Limb (tissue), 2 donors: ENCODE measurements around the gene TINAG.
A peak's percentile ranks its signal among the peaks of the same experiment; 100 is the strongest.
"Not testable (repeated sequence)": the region's sequence is repeated elsewhere in the genome, so short reads cannot be mapped to it uniquely, and the experiment has no call there.

ENCODE experiments used
- DNase-seq, 2 donors: peaks; one replicate each; pipeline ENCODE4 v3.0.0-alpha.2; 2016; ENCODE audit errors: extremely low spot score in 2 of 2

TINAG gene

DNA sequence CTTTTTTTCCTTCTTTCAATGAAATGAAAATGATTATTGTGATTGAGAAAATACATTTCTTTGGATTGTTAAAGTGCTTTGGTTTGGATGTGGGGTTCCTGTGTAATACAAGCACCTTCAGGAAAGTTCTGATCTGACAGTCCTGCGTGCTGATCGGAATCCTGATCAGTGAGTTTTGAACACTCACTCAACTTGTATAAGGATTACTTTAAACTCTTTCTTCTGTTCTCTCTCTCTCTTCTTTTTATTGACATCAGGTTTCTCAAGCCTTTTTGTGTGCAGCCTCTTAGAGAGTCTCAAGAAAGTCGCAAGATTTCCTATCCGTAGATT is 710 bp downstream of the TINAG start:
- DNase-seq, result no peak

- DNase-seq, result no peak
These were observed 2.3 kb downstream of the TINAG start for GRCh38 chr6:54310377-54311152.

GRCh38 chr6:54315656-54316055 is 7.4 kb downstream of the TINAG start:
- no peak for DNase-seq

GRCh38 chr6:54320871-54321270 is 12.6 kb downstream of the TINAG start:
- DNase-seq, result no peak

DNA sequence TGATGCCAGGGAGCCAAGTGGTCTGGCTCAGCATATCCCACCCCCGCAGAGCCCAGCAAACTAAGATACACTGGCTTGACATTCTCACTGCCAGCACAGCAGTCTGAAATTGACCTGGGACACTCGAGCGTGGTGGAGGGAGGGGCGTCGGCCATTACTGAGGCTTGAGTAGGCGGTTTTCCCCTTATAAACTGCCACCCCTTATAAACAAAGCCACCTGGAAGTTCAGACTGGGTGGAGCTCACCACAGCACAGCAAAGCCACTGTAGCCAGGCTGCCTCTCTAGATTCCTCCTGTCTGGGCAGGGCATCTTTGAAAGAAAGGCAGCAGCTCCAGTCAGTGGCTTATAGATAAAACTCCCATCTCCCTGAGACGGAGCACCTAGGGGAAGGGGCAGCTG is 19.4 kb downstream of the TINAG start:
- DNase-seq, result no peak

- not testable (repeated sequence) for DNase-seq
These were observed 23.3 kb downstream of the TINAG start for GRCh38 chr6:54331571-54331970.

GRCh38 chr6:54335871-54336270 is 27.6 kb downstream of the TINAG start:
- DNase-seq, result peak in 1 of 2 donors; percentile 10

GRCh38 chr6:54353975-54354374 is 45.7 kb downstream of the TINAG start:
- DNase-seq, result no peak

- no peak for DNase-seq
These were observed 46.4 kb downstream of the TINAG start for GRCh38 chr6:54354608-54355007.

- DNase-seq, result no peak
These were observed 48.9 kb downstream of the TINAG start for GRCh38 chr6:54357141-54357540.

DNA sequence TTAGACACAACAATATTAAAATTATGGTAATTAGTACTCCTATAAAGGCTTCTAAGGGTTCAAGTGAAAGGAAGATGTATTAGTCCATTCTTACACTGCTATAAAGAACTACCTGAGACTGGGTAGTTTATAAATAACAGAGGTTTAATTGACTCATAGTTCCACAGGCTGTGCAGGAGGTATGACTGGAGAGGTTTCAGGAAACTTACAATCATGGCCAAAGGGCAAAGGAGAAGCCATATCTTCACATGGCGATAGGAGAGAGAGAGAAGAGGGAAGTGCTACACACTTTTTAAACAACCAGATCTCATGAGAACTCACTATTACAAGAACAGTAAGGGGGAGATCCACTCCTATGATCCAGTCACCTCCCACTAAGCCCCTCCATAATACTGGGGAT is 52.9 kb downstream of the TINAG start:
- no peak for DNase-seq

DNA sequence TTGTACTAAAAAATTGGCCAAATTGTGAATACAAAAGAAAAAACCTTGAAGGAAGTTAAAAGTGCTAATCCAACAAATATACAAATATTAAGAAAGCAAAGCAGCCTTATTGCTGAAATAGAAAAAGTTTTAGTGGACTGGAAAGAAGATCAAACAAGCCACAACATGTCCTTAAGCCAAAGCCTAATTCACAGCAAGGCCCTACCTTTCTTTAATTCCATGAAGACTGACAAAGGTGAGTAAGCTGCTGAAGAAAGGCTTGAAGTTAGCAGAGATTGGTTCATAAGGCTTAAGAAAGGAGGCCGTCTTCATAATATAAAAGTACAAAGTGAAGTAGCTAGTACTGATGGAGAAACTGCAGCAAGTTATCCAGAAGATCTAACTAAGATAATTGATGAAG is 53.5 kb downstream of the TINAG start:
- no peak for DNase-seq

DNA sequence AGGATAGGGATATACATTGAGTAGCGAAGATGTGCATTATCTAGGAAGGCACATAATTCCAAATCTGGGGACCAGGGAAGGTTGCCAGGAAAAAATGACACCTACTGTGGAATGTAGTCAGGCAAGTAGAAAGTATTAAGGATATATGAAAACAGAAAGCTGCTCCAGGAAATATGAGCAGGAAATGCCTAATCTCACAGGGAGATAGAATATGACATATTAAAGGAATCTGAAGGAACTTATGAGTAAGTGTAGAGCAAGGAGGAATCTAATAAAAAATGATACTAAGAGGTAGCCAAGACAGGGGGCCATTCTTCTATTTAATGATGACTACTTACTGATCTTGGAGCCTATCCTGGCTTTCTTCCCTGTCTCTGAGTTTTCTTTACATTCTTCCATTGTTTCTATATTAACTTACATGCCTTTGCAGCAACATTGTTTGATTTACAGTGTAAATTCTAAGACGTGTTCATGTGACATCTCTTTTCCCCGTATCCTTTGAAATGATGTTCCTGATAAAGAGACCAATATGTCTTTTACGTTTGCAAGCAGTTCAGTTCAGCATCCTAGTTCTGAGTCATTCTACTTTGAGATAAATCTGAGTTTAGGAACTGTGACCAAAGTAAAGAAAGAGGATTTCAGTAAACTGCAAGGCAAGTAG is 58.6 kb downstream of the TINAG start:
- DNase-seq, result peak in 1 of 2 donors; percentile 3

DNA sequence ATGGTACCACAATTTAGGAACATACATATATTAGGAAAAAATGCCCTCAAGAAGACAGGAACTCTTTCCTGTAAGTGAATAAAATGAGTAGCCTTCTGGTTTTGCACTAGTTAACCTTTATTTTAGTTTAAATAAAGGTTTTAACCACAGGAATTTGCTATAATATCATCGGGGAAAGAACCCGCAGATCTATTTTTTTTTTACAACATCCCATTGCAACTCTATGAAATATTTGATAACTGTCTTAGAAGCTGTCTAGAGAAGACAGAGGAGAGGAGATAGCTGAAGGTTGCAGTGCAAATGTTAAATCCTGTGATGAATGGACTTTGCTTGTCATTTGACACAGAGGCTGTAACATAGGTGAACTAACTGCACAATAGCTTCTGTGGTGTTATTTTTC is 69.5 kb downstream of the TINAG start:
- no peak for DNase-seq

GRCh38 chr6:54386295-54386694 is 78.1 kb downstream of the TINAG start:
- no peak for DNase-seq

DNA sequence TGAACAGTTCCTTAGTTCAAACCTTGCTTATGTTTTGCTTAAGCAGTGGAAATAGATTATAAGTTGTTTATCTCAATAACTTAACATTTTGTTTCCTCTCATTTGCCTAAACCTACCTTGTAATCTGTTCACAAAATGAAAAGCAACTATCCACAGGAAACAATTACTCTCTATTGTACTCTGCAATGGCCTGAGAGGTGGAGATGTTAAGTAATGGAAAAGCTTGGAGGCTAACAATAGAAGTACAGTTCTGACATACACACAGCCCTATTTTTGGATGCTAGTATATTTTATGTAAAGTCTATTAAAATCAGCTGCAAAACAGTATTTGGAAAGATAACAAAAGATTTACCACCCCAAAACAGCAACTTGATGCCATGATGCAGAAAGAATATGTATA is 82.1 kb downstream of the TINAG start:
- DNase-seq, result no peak

- DNase-seq, result no peak
These were observed 83.3 kb downstream of the TINAG start for GRCh38 chr6:54391577-54391976.

DNA sequence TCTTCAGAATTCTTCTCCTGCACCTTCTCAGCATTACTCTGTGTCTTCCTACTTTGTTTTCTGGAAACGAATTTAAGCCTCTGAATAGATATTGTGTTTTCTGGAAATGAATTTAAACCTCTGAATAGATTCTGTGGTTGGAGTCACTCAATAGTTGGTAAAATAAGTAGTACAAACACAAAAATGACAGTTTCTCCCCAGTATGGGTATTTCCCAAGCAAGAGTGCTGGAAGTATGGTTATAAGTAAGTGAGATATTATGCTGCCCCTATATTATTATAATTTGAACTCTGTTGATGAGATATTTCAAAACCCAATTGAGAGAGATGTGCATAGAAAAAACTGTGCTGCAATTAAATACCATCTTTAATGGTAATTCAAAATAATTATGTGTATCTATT is 94.9 kb downstream of the TINAG start:
- DNase-seq, result no peak

DNA sequence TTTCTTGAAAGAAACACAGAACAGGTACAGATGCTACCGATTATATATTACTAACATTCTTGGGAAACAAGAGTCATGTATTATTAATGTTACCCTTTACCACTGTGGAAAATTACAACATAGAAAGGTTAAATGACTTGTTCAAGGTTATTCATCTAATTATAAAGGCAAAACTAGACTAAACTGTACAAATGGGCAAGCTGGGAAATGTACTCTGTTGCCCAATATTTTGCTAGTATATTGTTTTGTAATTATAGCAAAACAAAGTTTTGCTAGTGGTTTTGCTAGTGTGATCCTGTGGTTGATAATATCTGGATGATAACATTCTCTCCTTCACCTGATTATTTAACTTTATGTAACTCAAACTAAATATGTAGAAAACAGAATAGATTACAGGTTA is 96.5 kb downstream of the TINAG start:
- no peak for DNase-seq

- DNase-seq, result no peak
These were observed 103.5 kb downstream of the TINAG start for GRCh38 chr6:54411767-54412166.

- no peak for DNase-seq
These were observed 107.3 kb downstream of the TINAG start for GRCh38 chr6:54415517-54415916.

- no peak for DNase-seq
These were observed 111.6 kb downstream of the TINAG start for GRCh38 chr6:54419885-54420284.

DNA sequence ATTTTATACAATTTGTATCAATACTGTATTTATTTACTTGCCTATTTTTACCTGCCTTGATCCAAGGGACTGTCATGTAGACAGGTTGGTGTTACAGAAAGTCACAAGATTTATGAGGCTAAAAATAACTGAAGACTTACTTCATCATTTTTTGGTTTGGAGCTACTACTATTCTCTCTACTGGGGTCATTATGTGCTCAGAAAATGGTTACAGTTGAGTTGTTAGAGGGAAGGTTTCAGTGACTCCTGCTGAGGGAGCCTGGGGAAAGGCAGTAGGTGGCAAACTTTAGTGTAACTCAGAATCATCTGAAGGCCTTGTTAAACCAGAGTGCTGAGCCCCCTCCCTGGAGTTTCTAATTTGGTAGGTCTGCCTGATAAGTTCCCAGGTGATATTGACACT is 118.8 kb downstream of the TINAG start:
- DNase-seq, result no peak
